ENCODE measurements around the gene COL27A1. TPM values are rescaled to one million over a fixed set of nuclear protein-coding genes. Genes with fewer than 3 reads are reported as not detected.

COL27A1 gene
- total and polyA plus RNA-seq, 4 donors, result 1.9 to 59.4 (median 45.6) TPM

DNA sequence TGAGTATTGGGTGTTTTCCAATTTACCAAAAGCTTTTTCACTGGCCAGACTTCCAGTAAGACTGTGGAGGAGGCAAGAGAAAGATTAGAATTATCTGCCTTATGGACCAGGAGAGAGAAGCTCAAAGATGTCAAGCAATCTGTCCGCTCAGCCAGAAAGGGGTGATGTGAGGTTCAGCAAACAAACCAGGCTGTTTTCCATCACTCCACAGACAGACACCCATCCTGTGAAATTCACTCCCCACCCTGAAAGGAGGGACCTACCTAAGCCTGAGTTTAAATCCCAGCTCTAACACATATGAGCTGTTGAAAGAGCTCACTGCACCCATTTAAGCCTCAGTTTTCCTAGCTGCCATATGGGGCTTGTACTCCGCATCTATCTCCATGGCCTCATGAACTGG lies 14.9 kb upstream of the COL27A1 start:
- H3K9me3 ChIP-seq (ENCODE audit: control insufficient read depth, low read length), result no peaks in the 10 kb centered on the region
- intact Hi-C loops (cut with DNase I), result no loop called here
- ATAC-seq (ENCODE audit: low FRiP score) (no peak), DNase-seq (no peak)
- H3K27me3 ChIP-seq (ENCODE audit: control insufficient read depth in 1 of 2, insufficient read depth in 2 of 2, low read length in 1 of 2), result no peaks in the 10 kb centered on the region
- H3K27ac ChIP-seq (ENCODE audit: low read depth in 1 of 2, low read length in 2 of 2), result no peak overlapping the region
- no peaks in the 10 kb centered on the region for H3K4me1 ChIP-seq (ENCODE audit: control insufficient read depth in 1 of 2, insufficient read depth in 2 of 2, low read length in 2 of 2)
- 96 to 100% methylated on average over 2 of the region's 2 CpGs for WGBS, 2 donors
- no peak overlapping the region for H3K4me3 ChIP-seq (ENCODE audit: low read length in 2 of 2)
- no peaks in the 10 kb centered on the region for H3K36me3 ChIP-seq (ENCODE audit: control insufficient read depth in 1 of 2, insufficient read depth in 2 of 2, low read length in 1 of 2)

GRCh38 chr9:114140850-114141249 lies 14.5 kb upstream of the COL27A1 start:
- ATAC-seq (ENCODE audit: low FRiP score), result no peak
- Histone ChIP-seq H3K4me1 (ENCODE audit: control insufficient read depth in 1 of 2, insufficient read depth in 2 of 2, low read length in 2 of 2) (no peaks in the 10 kb centered on the region), H3K4me3 (ENCODE audit: low read length in 2 of 2) (no peak overlapping the region), H3K36me3 (ENCODE audit: control insufficient read depth in 1 of 2, insufficient read depth in 2 of 2, low read length in 1 of 2) (no peaks in the 10 kb centered on the region), H3K9me3 (ENCODE audit: control insufficient read depth, low read length) (no peaks in the 10 kb centered on the region), H3K27me3 (ENCODE audit: control insufficient read depth in 1 of 2, insufficient read depth in 2 of 2, low read length in 1 of 2) (no peaks in the 10 kb centered on the region), H3K27ac (ENCODE audit: low read depth in 1 of 2, low read length in 2 of 2) (no peak overlapping the region)
- WGBS, 2 donors, result 34 to 40% methylated on average over 4 of the region's 4 CpGs
- intact Hi-C loops (cut with DNase I), result no loop called here
- no peak for DNase-seq

DNA sequence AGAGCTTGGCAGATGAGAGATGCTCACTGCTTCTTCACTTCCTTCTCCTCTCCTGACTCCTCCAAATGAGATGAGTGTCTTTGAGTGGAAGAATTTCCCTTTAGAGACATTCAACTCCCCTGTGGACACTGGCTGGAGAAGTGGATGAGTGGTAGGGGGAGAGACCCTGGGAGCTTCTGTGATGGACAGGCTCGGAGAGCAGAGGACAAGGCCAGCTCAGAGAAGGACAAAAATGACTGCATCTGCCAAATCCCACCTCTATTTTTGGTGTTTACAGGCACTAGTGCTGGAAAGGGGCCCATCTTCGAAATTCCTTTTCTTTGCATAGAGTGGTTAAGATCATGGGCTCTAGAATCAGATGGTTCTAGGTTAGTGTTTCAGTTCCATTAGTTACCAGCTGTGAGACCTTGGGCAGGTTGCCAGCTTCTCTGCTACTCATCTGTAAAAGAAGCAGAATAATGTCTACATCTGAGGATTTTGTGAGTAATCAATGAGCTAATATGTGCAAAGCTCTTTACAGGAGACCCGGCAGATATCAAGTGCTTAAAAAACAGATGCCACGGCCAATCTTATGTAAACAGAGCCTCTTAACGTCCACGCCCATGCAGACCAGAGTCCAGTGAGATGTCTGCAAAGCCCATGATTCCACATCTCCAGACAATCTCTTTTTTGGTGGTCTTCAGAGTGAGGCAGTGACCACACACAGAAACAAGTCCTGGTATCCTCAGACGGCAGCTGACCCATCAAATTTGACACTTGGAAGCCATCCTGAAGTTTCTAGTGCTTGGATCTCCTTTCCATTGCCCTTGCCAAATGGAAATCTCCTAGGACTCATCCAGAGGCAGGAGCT lies 13.6 kb upstream of the COL27A1 start:
- Histone ChIP-seq H3K9me3 (ENCODE audit: control insufficient read depth, low read length) (no peaks in the 10 kb centered on the region), H3K27me3 (ENCODE audit: control insufficient read depth in 1 of 2, insufficient read depth in 2 of 2, low read length in 1 of 2) (no peaks in the 10 kb centered on the region), H3K4me1 (ENCODE audit: control insufficient read depth in 1 of 2, insufficient read depth in 2 of 2, low read length in 2 of 2) (no peaks in the 10 kb centered on the region), H3K4me3 (ENCODE audit: low read length in 2 of 2) (no peak overlapping the region), H3K36me3 (ENCODE audit: control insufficient read depth in 1 of 2, insufficient read depth in 2 of 2, low read length in 1 of 2) (no peaks in the 10 kb centered on the region), H3K27ac (ENCODE audit: low read depth in 1 of 2, low read length in 2 of 2) (no peak overlapping the region)
- intact Hi-C loops (cut with DNase I), result no loop called here
- DNase-seq (no peak), ATAC-seq (ENCODE audit: low FRiP score) (no peak)
- 62 to 63% methylated on average over 7 of the region's 7 CpGs for WGBS, 2 donors

DNA sequence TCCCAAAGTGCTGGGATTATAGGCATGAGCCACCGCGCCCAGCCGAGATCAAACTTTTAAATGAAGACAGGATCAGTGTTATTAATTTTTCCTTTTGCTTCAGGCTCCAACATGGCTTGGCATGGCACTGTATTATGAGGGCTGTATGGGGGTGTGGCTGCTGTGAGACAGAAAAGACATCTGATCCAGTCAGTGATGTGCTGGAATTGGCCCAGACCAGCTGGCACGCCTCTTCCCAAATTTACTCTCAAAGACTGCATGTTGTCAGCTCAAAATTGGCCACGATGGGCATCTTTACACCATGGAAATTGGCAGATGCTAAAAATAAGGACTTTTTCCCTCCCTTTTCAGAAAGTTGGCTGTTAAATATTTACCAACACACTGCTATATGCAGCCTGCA lies 12.1 kb upstream of the COL27A1 start:
- intact Hi-C loops (cut with DNase I), result no loop called here
- WGBS, 2 donors, result 96% methylated on average over 5 of the region's 5 CpGs
- no peaks in the 10 kb centered on the region for H3K36me3 ChIP-seq (ENCODE audit: control insufficient read depth in 1 of 2, insufficient read depth in 2 of 2, low read length in 1 of 2)
- DNase-seq, result no peak
- no peak overlapping the region for H3K4me3 ChIP-seq (ENCODE audit: low read length in 2 of 2)
- H3K4me1 ChIP-seq (ENCODE audit: control insufficient read depth in 1 of 2, insufficient read depth in 2 of 2, low read length in 2 of 2), result no peaks in the 10 kb centered on the region
- no peak for ATAC-seq (ENCODE audit: low FRiP score)
- no peaks in the 10 kb centered on the region for H3K27me3 ChIP-seq (ENCODE audit: control insufficient read depth in 1 of 2, insufficient read depth in 2 of 2, low read length in 1 of 2)
- no peaks in the 10 kb centered on the region for H3K9me3 ChIP-seq (ENCODE audit: control insufficient read depth, low read length)
- H3K27ac ChIP-seq (ENCODE audit: low read depth in 1 of 2, low read length in 2 of 2), result no peak overlapping the region

DNA sequence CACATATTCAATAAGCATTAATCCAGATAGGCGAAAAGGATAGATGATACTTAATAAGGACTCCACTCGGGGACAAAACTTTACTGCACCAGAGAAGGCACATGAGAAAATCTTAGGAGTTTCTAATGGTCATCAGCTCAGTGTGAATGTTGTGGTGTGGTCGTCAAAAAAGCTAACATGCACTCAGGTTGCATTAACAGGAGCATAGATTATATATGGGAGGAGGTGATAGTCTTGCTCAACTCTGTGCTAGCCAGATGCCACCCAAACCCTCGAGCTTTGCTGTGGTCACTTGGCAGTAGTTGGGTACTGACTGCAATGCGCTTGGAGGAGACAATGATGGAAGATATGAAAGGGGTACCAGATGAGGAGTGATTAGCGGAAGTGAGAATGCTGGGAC lies 8.6 kb upstream of the COL27A1 start:
- Histone ChIP-seq H3K27ac (ENCODE audit: low read depth in 1 of 2, low read length in 2 of 2) (no peak overlapping the region), H3K4me1 (ENCODE audit: control insufficient read depth in 1 of 2, insufficient read depth in 2 of 2, low read length in 2 of 2) (no peaks in the 10 kb centered on the region), H3K4me3 (ENCODE audit: low read length in 2 of 2) (no peak overlapping the region), H3K36me3 (ENCODE audit: control insufficient read depth in 1 of 2, insufficient read depth in 2 of 2, low read length in 1 of 2) (no peaks in the 10 kb centered on the region), H3K27me3 (ENCODE audit: control insufficient read depth in 1 of 2, insufficient read depth in 2 of 2, low read length in 1 of 2) (no peaks in the 10 kb centered on the region), H3K9me3 (ENCODE audit: control insufficient read depth, low read length) (no peaks in the 10 kb centered on the region)
- DNase-seq, result no peak
- WGBS, 2 donors, result 92 to 93% methylated on average over 6 of the region's 6 CpGs
- ATAC-seq (ENCODE audit: low FRiP score), result no peak
- intact Hi-C loops (cut with DNase I), result no loop called here

DNA sequence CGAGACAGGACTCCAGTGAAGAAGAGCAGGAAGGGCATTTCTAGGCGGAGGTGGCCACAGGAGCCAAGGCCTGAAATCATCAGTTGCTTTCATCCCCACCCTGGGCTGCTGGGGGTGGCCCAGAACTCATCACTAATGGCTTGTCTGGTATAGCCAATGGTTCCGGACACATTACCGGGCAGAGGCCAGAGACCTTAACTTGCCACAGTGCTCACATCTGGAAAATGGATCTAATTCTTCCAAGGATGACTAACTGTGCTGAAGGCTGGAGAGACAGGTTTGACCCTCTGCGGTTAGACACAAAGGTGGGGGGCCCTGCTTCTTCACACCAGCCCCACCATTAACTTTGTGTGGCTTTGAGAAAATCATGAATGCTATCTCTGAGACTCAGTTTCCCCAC lies 6.2 kb upstream of the COL27A1 start:
- H3K4me3 ChIP-seq (ENCODE audit: low read length in 2 of 2), result no peak overlapping the region
- no peak for DNase-seq
- no peaks in the 10 kb centered on the region for H3K9me3 ChIP-seq (ENCODE audit: control insufficient read depth, low read length)
- no peak overlapping the region for H3K27ac ChIP-seq (ENCODE audit: low read depth in 1 of 2, low read length in 2 of 2)
- no peak for ATAC-seq (ENCODE audit: low FRiP score)
- WGBS, 2 donors, result 98% methylated on average over 5 of the region's 5 CpGs
- no peaks in the 10 kb centered on the region for H3K36me3 ChIP-seq (ENCODE audit: control insufficient read depth in 1 of 2, insufficient read depth in 2 of 2, low read length in 1 of 2)
- H3K4me1 ChIP-seq (ENCODE audit: control insufficient read depth in 1 of 2, insufficient read depth in 2 of 2, low read length in 2 of 2), result no peaks in the 10 kb centered on the region
- H3K27me3 ChIP-seq (ENCODE audit: control insufficient read depth in 1 of 2, insufficient read depth in 2 of 2, low read length in 1 of 2), result no peaks in the 10 kb centered on the region
- intact Hi-C loops (cut with DNase I), result no loop called here

DNA sequence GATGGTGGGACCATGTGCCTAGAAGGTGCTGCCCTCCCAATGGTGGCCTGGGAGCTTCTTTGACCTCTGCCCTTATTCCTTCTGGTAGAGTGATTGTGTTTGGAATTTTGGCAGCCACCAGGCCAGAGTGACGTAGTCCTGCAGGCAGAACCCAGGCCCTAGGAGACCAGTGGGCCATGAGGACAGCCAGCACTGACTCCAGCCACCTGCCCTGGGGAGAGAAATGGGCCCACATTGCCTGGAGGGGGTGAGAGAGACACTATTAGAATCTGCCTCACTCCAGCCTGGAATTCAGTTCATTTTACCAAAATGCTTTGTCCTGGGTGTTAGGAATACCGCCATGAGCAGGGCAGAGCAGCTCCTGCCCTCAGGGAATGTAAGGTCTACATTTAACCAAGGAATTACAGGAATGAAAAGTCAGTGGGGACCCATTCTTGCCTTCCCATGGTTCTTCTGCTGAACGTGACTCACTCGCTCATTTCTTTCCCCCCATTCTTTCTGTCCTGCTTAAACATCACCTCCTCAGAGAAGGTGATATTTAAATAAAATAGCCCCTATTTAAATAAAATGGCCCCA lies 5.5 kb upstream of the COL27A1 start:
- H3K36me3 ChIP-seq (ENCODE audit: control insufficient read depth in 1 of 2, insufficient read depth in 2 of 2, low read length in 1 of 2), result no peaks in the 10 kb centered on the region
- intact Hi-C loops (cut with DNase I), result loop anchor here in 1 of 2 donors (5.0 kb wide), 2 partner anchors 43 to 142 kb away; no protein-coding TSS in a partner anchor
- DNase-seq, result no peak
- H3K27ac ChIP-seq (ENCODE audit: low read depth in 1 of 2, low read length in 2 of 2), result no peak overlapping the region
- H3K4me1 ChIP-seq (ENCODE audit: control insufficient read depth in 1 of 2, insufficient read depth in 2 of 2, low read length in 2 of 2), result no peaks in the 10 kb centered on the region
- no peak for ATAC-seq (ENCODE audit: low FRiP score)
- no peak overlapping the region for H3K4me3 ChIP-seq (ENCODE audit: low read length in 2 of 2)
- WGBS, 2 donors, result 90 to 96% methylated on average over 4 of the region's 4 CpGs
- H3K9me3 ChIP-seq (ENCODE audit: control insufficient read depth, low read length), result no peaks in the 10 kb centered on the region
- H3K27me3 ChIP-seq (ENCODE audit: control insufficient read depth in 1 of 2, insufficient read depth in 2 of 2, low read length in 1 of 2), result no peaks in the 10 kb centered on the region

GRCh38 chr9:114150608-114151007 lies 4.7 kb upstream of the COL27A1 start:
- DNase-seq (no peak), ATAC-seq (ENCODE audit: low FRiP score) (no peak)
- Histone ChIP-seq H3K27me3 (ENCODE audit: control insufficient read depth in 1 of 2, insufficient read depth in 2 of 2, low read length in 1 of 2) (no peaks in the 10 kb centered on the region), H3K27ac (ENCODE audit: low read depth in 1 of 2, low read length in 2 of 2) (no peak overlapping the region), H3K9me3 (ENCODE audit: control insufficient read depth, low read length) (no peaks in the 10 kb centered on the region), H3K4me3 (ENCODE audit: low read length in 2 of 2) (no peak overlapping the region), H3K36me3 (ENCODE audit: control insufficient read depth in 1 of 2, insufficient read depth in 2 of 2, low read length in 1 of 2) (no peaks in the 10 kb centered on the region), H3K4me1 (ENCODE audit: control insufficient read depth in 1 of 2, insufficient read depth in 2 of 2, low read length in 2 of 2) (no peaks in the 10 kb centered on the region)
- 81 to 88% methylated on average over 8 of the region's 8 CpGs for WGBS, 2 donors
- intact Hi-C loops (cut with DNase I), result loop anchor here in 1 of 2 donors (5.0 kb wide), 2 partner anchors 43 to 142 kb away; no protein-coding TSS in a partner anchor

DNA sequence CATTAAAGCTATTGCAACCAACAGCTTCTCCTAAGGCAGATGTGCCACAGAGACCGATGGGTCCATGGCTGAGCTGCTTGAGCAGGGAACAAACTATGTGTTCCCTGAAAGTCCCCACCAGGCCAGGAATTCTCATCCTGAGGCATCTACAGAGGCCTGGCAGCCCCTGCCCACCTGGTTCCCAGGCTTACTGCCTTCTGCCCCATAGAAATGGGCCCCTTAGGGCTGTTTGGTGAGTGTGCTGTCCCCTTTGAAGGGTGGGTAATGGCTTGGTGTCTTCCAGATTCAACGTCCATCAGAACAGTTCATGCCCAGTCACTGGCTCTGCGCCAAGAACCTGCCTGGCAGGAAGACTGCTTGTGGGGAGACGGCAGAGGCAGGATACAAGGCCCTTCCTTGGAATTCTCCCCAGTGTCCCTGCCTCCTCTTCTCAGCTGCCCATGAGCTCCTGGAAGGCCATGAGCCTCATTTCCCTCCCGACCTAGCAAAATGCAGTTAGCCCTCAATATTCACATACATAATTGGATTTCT lies 3.8 kb upstream of the COL27A1 start:
- ATAC-seq (ENCODE audit: low FRiP score) (no peak), DNase-seq (no peak)
- no peaks in the 10 kb centered on the region for H3K36me3 ChIP-seq (ENCODE audit: control insufficient read depth in 1 of 2, insufficient read depth in 2 of 2, low read length in 1 of 2)
- no peaks in the 10 kb centered on the region for H3K4me1 ChIP-seq (ENCODE audit: control insufficient read depth in 1 of 2, insufficient read depth in 2 of 2, low read length in 2 of 2)
- no peaks in the 10 kb centered on the region for H3K9me3 ChIP-seq (ENCODE audit: control insufficient read depth, low read length)
- H3K27me3 ChIP-seq (ENCODE audit: control insufficient read depth in 1 of 2, insufficient read depth in 2 of 2, low read length in 1 of 2), result no peaks in the 10 kb centered on the region
- no peak overlapping the region for H3K27ac ChIP-seq (ENCODE audit: low read depth in 1 of 2, low read length in 2 of 2)
- intact Hi-C loops (cut with DNase I), result loop anchor here in 1 of 2 donors (5.0 kb wide), 2 partner anchors 44 to 141 kb away; no protein-coding TSS in a partner anchor
- H3K4me3 ChIP-seq (ENCODE audit: low read length in 2 of 2), result no peak overlapping the region
- WGBS, 2 donors, result 51 to 53% methylated on average over 5 of the region's 5 CpGs
